Measurements from ENCODE around the gene UFC1. TPM values are rescaled to one million over a fixed set of nuclear protein-coding genes. Genes with fewer than 3 reads are reported as not detected.
A peak's percentile ranks its signal among the peaks of the same experiment; 100 is the strongest.

UFC1 gene
- total and polyA plus RNA-seq, 2 donors (not counting 1 experiment from before 2014, with no cell fraction given) = 91.0 to 128 TPM

DNA sequence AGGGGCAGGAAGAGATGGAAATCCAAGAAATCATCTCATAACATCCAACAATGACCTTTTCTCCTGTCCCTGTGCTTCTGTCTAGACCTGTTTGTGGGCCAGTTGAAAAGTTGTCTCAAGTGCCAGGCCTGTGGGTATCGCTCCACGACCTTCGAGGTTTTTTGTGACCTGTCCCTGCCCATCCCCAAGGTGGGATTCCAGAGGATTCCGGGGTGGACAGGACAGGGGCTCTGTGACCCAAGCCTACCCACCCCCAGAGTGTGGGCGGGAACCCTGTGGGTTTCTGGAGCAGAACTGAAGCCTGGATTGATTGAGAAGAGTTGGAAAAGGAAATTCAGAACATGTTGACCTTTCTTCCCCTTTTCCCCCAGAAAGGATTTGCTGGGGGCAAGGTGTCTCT lies 10.0 kb downstream of the UFC1 start:
- WGBS (ENCODE audit: insufficient coverage) = 100% methylated on average over 2 of the region's 5 CpGs
- no peak overlapping the region for H3K27ac ChIP-seq (ENCODE audit: low read length in 2 of 2)
- H3K27me3 ChIP-seq (replicated peaks in 1 of 4; ENCODE audit: control extremely low read depth in 1 of 4, control insufficient read depth in 3 of 4, insufficient read depth in 4 of 4, low read length in 3 of 4) = no peaks in the 10 kb centered on the region
- H3K4me1 Mint-ChIP-seq = peaks cover 66% of the 10 kb centered on the region
- H3K27ac Mint-ChIP-seq = peak overlapping the region; percentile 17
- no peak for DNase-seq
- peaks cover 0 to 27% of the 10 kb centered on the region in 2 experiments for H3K36me3 ChIP-seq (replicated peaks in 1 of 2; ENCODE audit: control extremely low read depth in 1 of 2, control insufficient read depth in 1 of 2, extremely low read depth in 1 of 2, insufficient read depth in 2 of 2, low read length in 1 of 2)
- peaks cover 36% of the 10 kb centered on the region for H3K79me2 ChIP-seq (ENCODE audit: control insufficient read depth, insufficient read depth, low read length)
- no peak overlapping the region for H3K9ac ChIP-seq (ENCODE audit: low read length)
- no peak for ATAC-seq (ENCODE audit: low read depth)
- H3K4me3 ChIP-seq (ENCODE audit: control extremely low read depth in 1 of 5, extremely low read depth in 1 of 5, insufficient read depth in 1 of 5, low read depth in 2 of 5, low read length in 4 of 5) = no peak overlapping the region
- no peaks in the 10 kb centered on the region for H3K27me3 Mint-ChIP-seq
- H3K4me2 ChIP-seq (replicated peaks; ENCODE audit: low read depth, low read length, poor library complexity, severe bottlenecking) = no peak overlapping the region
- ChIA-PET POLR2A (interaction anchor here (0.7 kb wide), 1 partner anchor 24 kb away, joined by 3 read pairs; no protein-coding TSS in a partner anchor), CTCF (interaction anchor here (1.1 to 4.4 kb wide), 5 partner anchors 11 to 220 kb away, joined by 3 to 47 read pairs (median 19); partner anchors contain the start of gene B4GALT3)
- no peaks in the 10 kb centered on the region for H4K20me1 ChIP-seq (ENCODE audit: control insufficient read depth, insufficient read depth, low read length, poor library complexity, severe bottlenecking)
- H3K9me3 Mint-ChIP-seq (ENCODE audit: insufficient read depth) = no peaks in the 10 kb centered on the region
- no peak overlapping the region for H3K4me3 Mint-ChIP-seq
- H3K4me1 ChIP-seq (ENCODE audit: control insufficient read depth in 2 of 2, insufficient read depth in 2 of 2, low read length in 2 of 2) = peaks cover 34 to 44% of the 10 kb centered on the region in 2 donors
- H3K9me3 ChIP-seq (ENCODE audit: control extremely low read depth in 1 of 3, control insufficient read depth in 2 of 3, insufficient read depth in 1 of 3, low read length in 2 of 3) = peaks cover 0 to 3% (median 0%) of the 10 kb centered on the region in 3 donors
- no peak for TF ChIP-seq EZH2 (IDR thresholded peaks at IDR 0.05; ENCODE audit: borderline replicate concordance, insufficient read depth, low read depth, low read length, poor library complexity, severe bottlenecking)
- TF ChIP-seq, protein P1, sequence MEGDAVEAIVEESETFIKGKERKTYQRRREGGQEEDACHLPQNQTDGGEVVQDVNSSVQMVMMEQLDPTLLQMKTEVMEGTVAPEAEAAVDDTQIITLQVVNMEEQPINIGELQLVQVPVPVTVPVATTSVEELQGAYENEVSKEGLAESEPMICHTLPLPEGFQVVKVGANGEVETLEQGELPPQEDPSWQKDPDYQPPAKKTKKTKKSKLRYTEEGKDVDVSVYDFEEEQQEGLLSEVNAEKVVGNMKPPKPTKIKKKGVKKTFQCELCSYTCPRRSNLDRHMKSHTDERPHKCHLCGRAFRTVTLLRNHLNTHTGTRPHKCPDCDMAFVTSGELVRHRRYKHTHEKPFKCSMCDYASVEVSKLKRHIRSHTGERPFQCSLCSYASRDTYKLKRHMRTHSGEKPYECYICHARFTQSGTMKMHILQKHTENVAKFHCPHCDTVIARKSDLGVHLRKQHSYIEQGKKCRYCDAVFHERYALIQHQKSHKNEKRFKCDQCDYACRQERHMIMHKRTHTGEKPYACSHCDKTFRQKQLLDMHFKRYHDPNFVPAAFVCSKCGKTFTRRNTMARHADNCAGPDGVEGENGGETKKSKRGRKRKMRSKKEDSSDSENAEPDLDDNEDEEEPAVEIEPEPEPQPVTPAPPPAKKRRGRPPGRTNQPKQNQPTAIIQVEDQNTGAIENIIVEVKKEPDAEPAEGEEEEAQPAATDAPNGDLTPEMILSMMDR (IDR thresholded peaks at IDR 0.05) = no peak
- H2AFZ ChIP-seq (ENCODE audit: insufficient read depth, low read depth, low read length, poor library complexity, severe bottlenecking) = no peak overlapping the region
- intact Hi-C loops (cut with micrococcal nuclease) = no loop called here

DNA sequence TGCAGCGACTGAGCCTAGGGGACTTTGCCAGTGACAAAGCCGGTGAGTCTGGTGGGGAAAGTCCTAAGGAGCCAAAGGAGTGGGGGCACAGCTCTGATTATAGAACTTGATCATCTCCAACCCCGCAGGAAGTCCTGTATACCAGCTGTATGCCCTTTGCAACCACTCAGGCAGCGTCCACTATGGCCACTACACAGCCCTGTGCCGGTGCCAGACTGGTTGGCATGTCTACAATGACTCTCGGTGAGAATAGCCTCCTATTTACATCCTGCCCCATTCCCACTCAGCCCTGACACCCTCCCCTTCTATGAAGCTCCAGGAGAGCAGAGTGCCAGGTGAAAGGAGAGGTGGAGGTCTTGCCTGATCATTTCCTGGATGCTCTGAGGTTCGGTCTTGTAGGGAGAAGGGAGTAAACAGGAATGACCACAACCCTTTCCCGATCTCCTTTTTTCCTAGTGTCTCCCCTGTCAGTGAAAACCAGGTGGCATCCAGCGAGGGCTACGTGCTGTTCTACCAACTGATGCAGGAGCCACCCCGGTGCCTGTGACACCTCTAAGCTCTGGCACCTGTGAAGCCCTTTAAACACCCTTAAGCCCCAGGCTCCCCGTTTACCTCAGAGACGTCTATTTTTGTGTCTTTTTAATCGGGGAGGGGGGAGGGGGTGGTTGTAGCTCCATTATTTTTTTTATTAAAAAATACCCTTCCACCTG lies 11.3 kb downstream of the UFC1 start:
- H4K20me1 ChIP-seq (ENCODE audit: control insufficient read depth, insufficient read depth, low read length, poor library complexity, severe bottlenecking) = no peaks in the 10 kb centered on the region
- no peak for DNase-seq
- intact Hi-C loops (cut with micrococcal nuclease) = no loop called here
- H3K4me1 ChIP-seq (ENCODE audit: control insufficient read depth in 2 of 2, insufficient read depth in 2 of 2, low read length in 2 of 2) = peaks cover 28 to 36% of the 10 kb centered on the region in 2 donors
- H3K27me3 ChIP-seq (replicated peaks in 1 of 4; ENCODE audit: control extremely low read depth in 1 of 4, control insufficient read depth in 3 of 4, insufficient read depth in 4 of 4, low read length in 3 of 4) = no peaks in the 10 kb centered on the region
- peak overlapping the region; percentile 95 for H3K4me2 ChIP-seq (replicated peaks; ENCODE audit: low read depth, low read length, poor library complexity, severe bottlenecking)
- peak overlapping the region; percentile 77 for H3K27ac Mint-ChIP-seq
- H3K4me3 ChIP-seq (ENCODE audit: control extremely low read depth in 1 of 5, extremely low read depth in 1 of 5, insufficient read depth in 1 of 5, low read depth in 2 of 5, low read length in 4 of 5) = peak overlapping the region in 4 of 5 experiments; percentile 69 to 82 (median 74)
- H3K4me1 Mint-ChIP-seq = peaks cover 57% of the 10 kb centered on the region
- CTCF ChIA-PET = interaction anchor here (0.5 to 4.8 kb wide), 22 partner anchors 10 to 218 kb away, joined by 3 to 47 read pairs (median 6); partner anchors contain the start of genes ARHGAP30, B4GALT3, DEDD and NDUFS2
- POLR2A ChIA-PET = interaction anchor here (0.6 to 2.2 kb wide), 11 partner anchors 8 to 125 kb away, joined by 3 to 12 read pairs (median 4); partner anchors contain the start of genes B4GALT3, TOMM40L, UFC1 and USF1
- H3K9ac ChIP-seq (ENCODE audit: low read length) = peak overlapping the region; percentile 78
- no peak for ATAC-seq (ENCODE audit: low read depth)
- peaks cover 0 to 35% of the 10 kb centered on the region in 2 experiments for H3K36me3 ChIP-seq (replicated peaks in 1 of 2; ENCODE audit: control extremely low read depth in 1 of 2, control insufficient read depth in 1 of 2, extremely low read depth in 1 of 2, insufficient read depth in 2 of 2, low read length in 1 of 2)
- no peak for TF ChIP-seq EZH2 (IDR thresholded peaks at IDR 0.05; ENCODE audit: borderline replicate concordance, insufficient read depth, low read depth, low read length, poor library complexity, severe bottlenecking)
- TF ChIP-seq, protein P1 (IDR thresholded peaks at IDR 0.05) = no peak
- no peaks in the 10 kb centered on the region for H3K9me3 ChIP-seq (ENCODE audit: control extremely low read depth in 1 of 3, control insufficient read depth in 2 of 3, insufficient read depth in 1 of 3, low read length in 2 of 3)
- H2AFZ ChIP-seq (ENCODE audit: insufficient read depth, low read depth, low read length, poor library complexity, severe bottlenecking) = no peak overlapping the region
- WGBS (ENCODE audit: insufficient coverage) = 91% methylated on average over 7 of the region's 14 CpGs
- peak overlapping the region; percentile 52 for H3K4me3 Mint-ChIP-seq
- H3K79me2 ChIP-seq (ENCODE audit: control insufficient read depth, insufficient read depth, low read length) = peaks cover 29% of the 10 kb centered on the region
- H3K27ac ChIP-seq (ENCODE audit: low read length in 2 of 2) = peak overlapping the region; percentile 89 to 92
- H3K27me3 Mint-ChIP-seq = no peaks in the 10 kb centered on the region
- no peaks in the 10 kb centered on the region for H3K9me3 Mint-ChIP-seq (ENCODE audit: insufficient read depth)
